BE2C (cell line): ENCODE data around the gene PRODH.
"Not testable (repeated sequence)": the region's sequence is repeated elsewhere in the genome, so short reads cannot be mapped to it uniquely, and the experiment has no call there.

Source experiments
- DNase-seq: peaks from one replicate; pipeline ENCODE4 v3.0.0-alpha.2; 2020
- H3K27me3 ChIP-seq: fragments of 250-450 bp; sonication (Bioruptor Pico); 2 replicates; pipeline ENCODE4 v1.5.1; 2020; ENCODE audit warnings: mild to moderate bottlenecking
- H3K36me3 ChIP-seq: fragments of 250-450 bp; sonication (Bioruptor Pico); 2 replicates; pipeline ENCODE4 v1.5.1; 2020; ENCODE audit warnings: mild to moderate bottlenecking
- H3K4me1 ChIP-seq: fragments of 250-450 bp; sonication (Bioruptor Pico); 2 replicates; pipeline ENCODE4 v1.5.1; 2020
- H3K4me3 ChIP-seq: 2 replicates; pipeline ENCODE4 v1.5.1; 2011; ENCODE audit warnings: low read depth, low read length
- H3K9me3 ChIP-seq: fragments of 250-450 bp; sonication (Bioruptor Pico); 2 replicates; pipeline ENCODE4 v1.5.1; 2020
- TF ChIP-seq, protein P1 (sequence below): IDR thresholded peaks from 2 replicates; pipeline ENCODE4 v1.5.1; 2012; ENCODE audit warnings: mild to moderate bottlenecking, low read depth, low read length

The PRODH gene

DNA sequence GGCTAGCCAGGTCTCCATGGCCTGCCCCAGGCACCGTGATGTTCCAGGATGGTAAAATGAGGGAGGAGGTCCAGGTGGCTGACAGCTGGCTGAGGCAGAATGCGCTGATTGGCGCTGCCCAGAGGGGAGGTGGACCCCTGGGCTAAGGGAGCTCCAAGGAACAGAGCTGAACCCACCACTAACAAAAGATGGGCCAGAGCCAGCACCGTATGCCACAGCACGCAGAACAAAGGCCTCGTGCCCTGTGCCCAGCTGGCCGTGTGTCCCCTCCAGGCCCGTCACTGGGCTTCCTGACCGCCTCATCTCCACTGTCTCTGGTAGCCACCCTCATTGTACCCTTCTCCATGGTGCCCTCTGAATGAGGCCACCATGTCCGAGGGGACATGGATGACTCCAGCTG, 19.6 kb upstream of the PRODH start:
- Histone ChIP-seq H3K4me3 (no peak overlapping the region), H3K27me3 (no peaks in the 10 kb centered on the region), H3K36me3 (no peaks in the 10 kb centered on the region), H3K9me3 (no peaks in the 10 kb centered on the region), H3K4me1 (no peaks in the 10 kb centered on the region; the same call in 1 of the 2 replicates)
- TF ChIP-seq, protein P1, sequence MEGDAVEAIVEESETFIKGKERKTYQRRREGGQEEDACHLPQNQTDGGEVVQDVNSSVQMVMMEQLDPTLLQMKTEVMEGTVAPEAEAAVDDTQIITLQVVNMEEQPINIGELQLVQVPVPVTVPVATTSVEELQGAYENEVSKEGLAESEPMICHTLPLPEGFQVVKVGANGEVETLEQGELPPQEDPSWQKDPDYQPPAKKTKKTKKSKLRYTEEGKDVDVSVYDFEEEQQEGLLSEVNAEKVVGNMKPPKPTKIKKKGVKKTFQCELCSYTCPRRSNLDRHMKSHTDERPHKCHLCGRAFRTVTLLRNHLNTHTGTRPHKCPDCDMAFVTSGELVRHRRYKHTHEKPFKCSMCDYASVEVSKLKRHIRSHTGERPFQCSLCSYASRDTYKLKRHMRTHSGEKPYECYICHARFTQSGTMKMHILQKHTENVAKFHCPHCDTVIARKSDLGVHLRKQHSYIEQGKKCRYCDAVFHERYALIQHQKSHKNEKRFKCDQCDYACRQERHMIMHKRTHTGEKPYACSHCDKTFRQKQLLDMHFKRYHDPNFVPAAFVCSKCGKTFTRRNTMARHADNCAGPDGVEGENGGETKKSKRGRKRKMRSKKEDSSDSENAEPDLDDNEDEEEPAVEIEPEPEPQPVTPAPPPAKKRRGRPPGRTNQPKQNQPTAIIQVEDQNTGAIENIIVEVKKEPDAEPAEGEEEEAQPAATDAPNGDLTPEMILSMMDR = no peak
- DNase-seq = no peak

DNA sequence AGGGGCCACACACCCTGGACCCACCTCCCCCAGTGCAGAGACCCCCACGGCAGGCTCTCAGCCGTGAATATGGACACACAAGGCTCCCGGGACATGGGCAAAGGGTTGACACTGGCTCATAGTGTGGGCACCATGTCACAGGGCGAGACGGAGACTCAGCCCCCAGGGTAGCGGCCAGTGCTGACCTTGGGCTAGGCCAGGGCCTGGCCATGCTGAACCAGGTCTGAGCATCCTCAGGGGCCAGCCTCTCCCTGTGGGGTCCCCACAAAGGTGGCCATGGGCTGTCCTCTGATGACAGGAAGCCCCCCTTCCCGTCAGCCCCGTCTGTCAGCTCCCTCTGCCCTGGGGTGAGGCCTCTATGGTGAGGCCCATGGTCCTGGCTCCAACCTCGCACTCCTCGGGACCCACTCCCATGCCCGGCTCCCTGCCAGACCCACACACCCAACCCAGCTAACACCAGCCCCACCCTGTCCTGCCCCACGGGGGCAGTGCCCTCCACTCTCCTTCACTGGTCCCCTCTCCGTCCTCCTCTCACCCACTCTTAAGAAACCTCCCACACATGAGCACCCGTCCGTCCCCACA, 19.0 kb upstream of the PRODH start:
- H3K9me3 ChIP-seq = no peaks in the 10 kb centered on the region
- DNase-seq = peak; percentile 4
- no peaks in the 10 kb centered on the region; the same call in 1 of the 2 replicates for H3K4me1 ChIP-seq
- H3K4me3 ChIP-seq = no peak overlapping the region
- TF ChIP-seq, protein P1 = no peak
- no peaks in the 10 kb centered on the region for H3K27me3 ChIP-seq
- H3K36me3 ChIP-seq = no peaks in the 10 kb centered on the region

DNA sequence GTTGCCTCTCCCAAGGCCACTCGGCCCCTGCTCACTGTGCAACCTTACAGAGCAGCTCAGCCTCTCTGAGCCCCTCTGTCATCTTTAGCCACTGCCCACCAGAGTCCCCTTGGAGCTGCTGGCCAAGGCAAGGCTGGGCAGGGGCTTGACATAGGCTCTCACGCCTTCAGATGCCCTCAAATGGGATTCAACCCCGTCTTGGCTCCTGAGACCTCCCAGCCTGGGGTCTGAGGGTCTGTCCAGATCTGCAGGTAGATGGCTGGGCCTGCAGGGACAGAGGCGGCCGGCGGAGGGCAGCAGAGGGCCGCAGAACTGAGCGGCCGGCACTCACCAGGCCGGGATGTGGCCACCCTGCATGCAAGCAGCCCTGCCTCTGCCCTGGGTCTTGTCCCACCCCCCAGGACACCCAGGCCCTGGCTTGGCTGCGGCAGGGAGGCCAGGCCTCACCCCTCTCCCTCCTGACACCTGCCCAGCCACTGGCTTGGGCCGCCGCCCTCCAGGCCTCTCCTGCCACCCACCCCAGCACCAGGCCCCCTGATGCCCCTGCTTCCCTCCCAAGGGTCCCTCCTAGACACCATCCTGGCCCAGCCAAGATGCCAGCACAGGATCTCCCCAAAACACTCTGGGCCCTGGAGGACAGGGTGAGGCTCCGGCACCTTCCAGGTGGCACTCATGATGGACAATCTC, 18.4 kb upstream of the PRODH start:
- TF ChIP-seq, protein P1 = peak; percentile 73
- H3K27me3 ChIP-seq, H3K9me3 ChIP-seq, H3K36me3 ChIP-seq, H3K4me1 ChIP-seq, H3K4me3 ChIP-seq: not testable (repeated sequence)
- DNase-seq = peak; percentile 83

DNA sequence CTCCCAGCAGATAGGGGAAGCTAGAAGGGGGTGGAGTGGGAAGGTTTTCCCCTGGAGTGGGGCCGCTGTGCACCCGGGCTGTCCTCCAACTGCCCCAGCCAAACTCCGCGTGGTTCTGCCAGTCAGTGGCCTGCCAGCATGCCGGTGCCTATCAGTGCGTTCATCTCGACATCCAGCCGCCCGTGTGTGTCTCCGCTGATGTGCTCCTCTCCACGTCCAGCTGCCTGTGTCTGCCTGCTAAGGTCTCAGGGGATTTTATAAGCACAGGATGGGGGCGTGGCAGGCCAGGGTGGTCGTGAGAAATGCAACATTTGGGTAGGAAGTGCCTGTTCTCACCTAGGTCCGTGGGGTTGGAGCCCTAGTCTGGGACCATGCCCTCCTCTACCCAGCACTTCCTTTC, 17.0 kb upstream of the PRODH start:
- H3K36me3 ChIP-seq, H3K27me3 ChIP-seq: not testable (repeated sequence)

DNA sequence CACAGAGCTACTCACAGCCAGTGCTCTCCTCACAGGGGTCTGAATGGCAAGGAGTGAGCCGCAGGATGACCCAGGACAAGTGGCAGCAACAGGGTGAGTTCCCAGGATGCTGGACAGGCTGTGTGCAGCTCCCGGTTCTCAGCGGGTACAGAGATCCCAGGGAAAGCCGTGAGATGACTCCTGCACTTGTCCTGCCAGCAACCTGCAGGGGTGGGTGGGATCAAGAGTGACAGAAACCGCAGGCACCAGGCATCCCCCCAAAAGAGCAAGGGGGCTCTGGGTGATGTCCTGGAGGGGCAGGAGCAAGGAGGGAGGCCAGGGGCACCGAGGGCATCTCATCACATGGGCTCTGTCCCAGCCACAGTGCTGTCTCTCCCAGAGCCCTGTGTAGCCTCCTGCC, 15.9 kb upstream of the PRODH start:
- H3K36me3 ChIP-seq = no peaks in the 10 kb centered on the region
- no peaks in the 10 kb centered on the region for H3K27me3 ChIP-seq
- no peaks in the 10 kb centered on the region; the same call in 1 of the 2 replicates for H3K4me1 ChIP-seq
- H3K9me3 ChIP-seq = no peaks in the 10 kb centered on the region
- H3K4me3 ChIP-seq = no peak overlapping the region
- TF ChIP-seq, protein P1 = no peak
- DNase-seq = peak; percentile 7

More for the DNA sequence above, 17.0 kb upstream of the PRODH start:
- DNase-seq = peak; percentile 69
- not testable (repeated sequence) for H3K9me3 ChIP-seq, H3K4me1 ChIP-seq, H3K4me3 ChIP-seq

DNA sequence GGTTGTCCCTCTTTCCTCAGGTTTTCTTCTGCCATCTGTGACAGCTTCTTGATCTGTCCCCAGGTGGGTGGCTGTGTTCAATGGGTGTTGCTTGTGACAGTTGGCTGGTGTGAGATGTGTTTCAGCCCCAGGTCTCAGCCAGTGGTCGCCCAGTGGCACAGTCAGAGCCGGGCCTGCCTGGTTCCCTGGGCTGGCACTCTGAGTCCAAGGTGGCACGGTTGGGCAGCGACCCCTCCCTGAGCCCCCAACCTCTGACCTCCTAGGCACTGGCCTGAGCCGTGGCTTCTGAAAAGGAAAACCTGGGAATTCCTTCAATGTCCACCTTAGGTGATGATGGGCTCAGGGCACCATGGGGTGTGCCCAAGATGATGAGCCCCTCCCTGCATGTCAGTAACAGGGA, 14.0 kb upstream of the PRODH start:
- Histone ChIP-seq H3K4me3 (no peak overlapping the region), H3K9me3 (no peaks in the 10 kb centered on the region), H3K4me1 (no peaks in the 10 kb centered on the region; the same call in 1 of the 2 replicates), H3K27me3 (no peaks in the 10 kb centered on the region), H3K36me3 (no peaks in the 10 kb centered on the region)
- TF ChIP-seq, protein P1 = no peak
- no peak for DNase-seq
